ENCODE results near the gene PLCB1.

GRCh38 chr20:8203366-8203765, 71.3 kb downstream of the PLCB1 start:
- no peak for TF ChIP-seq CTCF (conservative IDR thresholded peaks at IDR 0.05; ENCODE audit: low read depth, low read length)
- TF ChIP-seq EZH2 (IDR thresholded peaks at IDR 0.05; ENCODE audit: low read length, unreplicated experiment), result no peak

All from PC-3 (cell line).